GM04504 (cell line): Measurements from ENCODE around the gene SLC16A1.
"Not testable (repeated sequence)": the region's sequence is repeated elsewhere in the genome, so short reads cannot be mapped to it uniquely, and the experiment has no call there.

Source experiments
- DNase-seq: peaks from one replicate; pipeline ENCODE4 v3.0.0-alpha.2; 2012; ENCODE audit warnings: low read depth

SLC16A1 gene

DNA sequence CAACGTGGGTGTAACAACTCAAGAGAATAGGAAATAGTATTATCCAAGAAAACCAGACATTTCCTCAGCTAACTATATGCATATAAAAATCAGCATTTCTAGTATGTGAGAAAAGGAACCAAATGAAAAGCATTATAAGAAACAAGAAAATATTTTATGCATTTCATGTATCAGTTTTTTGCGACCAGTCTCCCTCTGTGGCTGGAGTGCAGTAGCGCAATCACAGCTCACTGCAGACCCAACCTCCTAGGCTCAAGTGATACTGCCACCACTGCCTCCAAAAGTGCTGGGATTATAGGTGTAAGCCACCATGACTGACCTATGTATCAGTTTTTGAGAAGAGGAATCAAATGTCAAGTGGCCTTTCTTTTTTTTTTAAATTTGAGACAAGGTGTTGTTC is 31.0 kb downstream of the SLC16A1 start:
- no peak for DNase-seq

GRCh38 chr1:112923959-112924349 is 32.0 kb downstream of the SLC16A1 start:
- DNase-seq: no peak

GRCh38 chr1:112923234-112923958 is 32.6 kb downstream of the SLC16A1 start:
- no peak for DNase-seq

DNA sequence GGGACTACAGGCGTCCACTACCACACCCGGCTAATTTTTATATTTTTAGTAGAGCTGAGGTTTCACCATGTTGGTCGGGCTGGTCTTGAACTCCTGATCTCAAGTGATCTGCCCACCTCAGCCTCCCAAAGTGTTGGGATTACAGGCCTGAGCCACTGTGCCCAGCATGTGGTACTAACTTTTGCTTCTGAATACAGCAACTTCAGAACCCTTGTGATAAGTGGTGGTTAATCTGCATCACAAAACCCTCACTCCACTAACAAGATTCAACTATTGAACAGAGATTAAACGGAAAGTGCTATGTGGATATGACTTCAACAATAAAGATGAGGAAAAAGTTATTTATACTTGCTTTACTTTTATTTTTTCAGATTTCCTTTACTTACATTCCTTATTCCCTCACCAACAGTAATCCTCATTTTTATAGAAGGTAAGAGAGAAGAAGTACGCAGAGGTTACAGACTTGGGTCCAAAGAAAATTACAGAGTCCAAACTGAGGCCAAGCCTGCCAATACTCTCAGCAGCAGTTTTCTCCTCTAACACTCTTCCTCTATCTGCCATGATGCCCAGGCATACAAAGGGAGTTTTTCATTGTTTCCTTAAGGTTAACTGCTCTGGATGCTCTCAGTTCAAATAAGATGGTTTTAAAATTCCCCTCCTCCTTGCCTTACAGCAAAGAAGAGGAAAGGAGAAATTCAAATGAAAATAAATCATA is 44.3 kb downstream of the SLC16A1 start:
- DNase-seq: no peak

GRCh38 chr1:112909847-112910246 is 46.1 kb downstream of the SLC16A1 start:
- no peak for DNase-seq

GRCh38 chr1:112906150-112906698 is 49.8 kb downstream of the SLC16A1 start:
- no peak for DNase-seq

DNA sequence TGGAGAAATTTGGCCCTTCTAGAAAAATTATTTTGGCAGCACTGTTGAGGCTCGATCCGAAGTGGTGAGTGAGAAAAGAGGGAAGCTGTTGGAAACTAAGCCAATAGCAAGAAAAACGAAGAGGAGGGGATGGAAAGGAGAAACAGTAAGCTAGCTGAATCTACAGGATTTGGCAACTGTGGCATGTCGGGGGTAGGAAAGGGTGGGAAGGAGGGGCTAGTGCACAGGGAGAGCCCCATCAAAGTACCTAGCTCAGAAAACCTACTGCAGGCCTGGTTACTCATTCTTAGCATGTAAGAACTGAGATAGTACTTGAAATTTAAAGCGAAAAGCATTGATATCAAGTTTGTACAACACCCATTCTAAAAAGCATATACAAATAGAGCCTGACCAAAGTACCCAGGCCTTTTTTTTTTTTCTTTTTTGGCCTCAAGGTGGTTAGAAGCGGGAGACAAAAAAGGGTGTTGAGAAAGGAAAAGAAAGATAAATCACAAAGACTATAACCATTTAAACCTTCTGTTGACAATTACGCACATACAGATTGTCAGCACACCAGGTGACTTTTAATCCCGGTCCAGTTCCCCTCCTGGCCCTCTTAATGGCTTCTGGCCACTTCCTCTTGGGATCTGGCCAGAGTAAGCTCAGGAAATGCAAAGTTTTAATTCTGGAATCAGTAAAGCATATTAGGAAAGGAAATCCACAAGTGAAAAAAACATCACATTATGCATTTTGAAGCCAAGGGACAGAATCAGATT is 50.4 kb downstream of the SLC16A1 start:
- DNase-seq: no peak

DNA sequence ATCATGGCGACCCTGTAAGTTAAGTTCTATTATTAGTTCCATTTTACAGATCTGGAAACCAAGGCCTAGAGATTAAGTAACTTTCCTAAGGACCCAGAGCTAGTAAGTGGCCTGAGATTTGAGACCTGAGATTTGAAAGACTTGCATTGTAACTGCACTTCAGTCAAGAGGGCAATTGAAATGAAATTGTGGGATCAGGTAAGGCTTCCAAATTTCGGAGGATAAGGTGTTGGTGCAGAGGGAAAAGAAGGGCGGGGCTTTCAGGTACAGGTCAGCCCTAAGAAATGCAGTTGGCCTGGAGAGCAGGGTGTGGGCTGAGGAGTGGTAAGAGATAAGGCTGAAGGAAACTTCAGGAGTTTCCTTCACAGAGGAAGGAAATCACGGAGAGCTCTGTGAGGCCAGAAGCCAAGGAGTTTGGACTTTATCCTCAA is 51.1 kb downstream of the SLC16A1 start:
- no peak for DNase-seq

GRCh38 chr1:112904071-112904830 is 51.7 kb downstream of the SLC16A1 start:
- DNase-seq: peak; percentile 47

DNA sequence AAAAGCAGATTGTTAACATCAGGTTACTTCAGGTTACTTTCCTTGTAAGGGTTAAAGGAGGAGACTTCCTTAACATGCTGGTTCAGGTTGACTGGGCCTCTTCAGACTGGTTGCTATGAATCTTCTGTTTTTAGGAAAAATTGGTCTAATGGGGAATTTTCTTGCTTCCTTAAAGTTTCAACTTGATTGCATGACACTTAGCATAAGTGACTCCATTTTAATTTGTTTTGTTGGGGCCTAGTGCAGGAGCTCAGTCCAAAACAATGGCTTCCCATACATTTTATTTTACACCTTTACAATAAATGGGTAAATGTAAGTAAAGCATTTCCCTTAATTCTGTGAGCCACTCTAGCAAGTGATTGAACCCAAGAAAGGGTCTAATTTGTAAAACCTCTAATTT is 53.8 kb downstream of the SLC16A1 start:
- no peak for DNase-seq

- DNase-seq: no peak
These were observed 54.6 kb downstream of the SLC16A1 start for GRCh38 chr1:112901387-112901786.

GRCh38 chr1:112896783-112897182 is 59.2 kb downstream of the SLC16A1 start:
- DNase-seq: no peak

- no peak for DNase-seq
These were observed 61.4 kb downstream of the SLC16A1 start for GRCh38 chr1:112894561-112895011.

DNA sequence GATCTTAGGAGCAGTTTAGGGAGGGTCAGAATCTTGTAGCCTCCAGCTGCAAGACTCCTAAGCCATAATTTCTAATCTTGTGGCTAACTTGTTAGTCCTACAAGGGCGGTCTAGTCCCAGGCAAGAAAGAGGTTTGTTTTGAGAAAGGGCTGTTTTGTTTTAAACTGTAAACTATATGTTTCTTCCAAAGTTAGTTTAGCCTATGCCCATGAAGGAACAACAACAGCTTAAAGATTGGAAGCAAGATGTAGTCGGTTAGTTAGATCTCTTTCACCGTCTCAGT is 62.0 kb downstream of the SLC16A1 start:
- no peak for DNase-seq

DNA sequence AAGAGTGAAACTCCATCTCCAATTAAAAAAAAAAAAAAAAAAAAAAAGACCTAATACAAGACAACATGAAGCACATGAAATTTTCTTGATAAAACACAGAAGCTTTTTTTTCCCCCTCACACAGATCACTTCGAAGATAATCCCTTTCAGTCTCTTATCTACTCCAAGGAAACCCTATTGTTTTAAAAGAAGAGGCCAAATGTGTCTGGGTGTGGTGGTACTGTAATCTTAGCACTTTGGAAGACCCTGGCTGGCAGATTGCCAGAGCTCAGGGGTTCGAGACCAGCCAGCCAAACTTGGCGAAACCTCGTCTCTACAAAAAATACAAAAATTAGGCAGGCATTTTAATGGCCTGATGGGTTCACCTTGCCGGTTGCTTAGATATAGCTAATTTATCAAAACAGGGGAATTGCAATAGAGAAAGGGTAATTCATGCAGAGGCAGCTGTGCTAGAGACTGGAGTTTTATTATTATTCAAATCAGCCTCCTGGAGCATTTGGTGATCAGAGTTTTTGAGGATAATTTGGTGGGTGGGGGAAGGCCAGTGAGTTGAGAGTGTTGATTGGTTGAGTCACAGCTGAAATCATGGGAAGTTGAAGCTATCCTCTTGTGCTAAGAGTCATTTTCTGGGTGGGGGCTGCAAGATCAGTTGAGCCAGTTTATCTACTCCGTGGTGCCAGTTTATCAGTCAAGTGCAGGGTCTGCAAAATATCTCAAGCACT is 62.5 kb downstream of the SLC16A1 start:
- DNase-seq: no peak

DNA sequence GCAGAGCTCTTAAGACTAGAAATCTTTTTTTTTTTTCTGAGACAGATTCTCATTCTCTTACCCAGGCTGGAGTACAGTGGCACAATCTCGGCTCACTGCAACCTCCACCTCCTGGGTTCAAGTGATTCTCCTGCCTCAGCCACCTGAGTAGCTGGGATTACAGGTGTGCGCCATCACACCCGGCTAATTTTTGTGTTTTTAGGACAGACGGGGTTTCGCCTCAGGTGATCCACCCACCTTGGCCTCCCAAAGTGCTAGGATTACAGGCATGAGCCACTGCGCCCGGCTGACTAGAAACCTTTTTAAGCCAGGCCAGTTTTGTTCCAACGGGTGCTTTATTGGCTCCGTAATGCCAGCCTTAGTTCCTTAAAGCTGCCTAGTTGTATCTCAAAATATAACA is 66.1 kb downstream of the SLC16A1 start:
- not testable (repeated sequence) for DNase-seq

DNA sequence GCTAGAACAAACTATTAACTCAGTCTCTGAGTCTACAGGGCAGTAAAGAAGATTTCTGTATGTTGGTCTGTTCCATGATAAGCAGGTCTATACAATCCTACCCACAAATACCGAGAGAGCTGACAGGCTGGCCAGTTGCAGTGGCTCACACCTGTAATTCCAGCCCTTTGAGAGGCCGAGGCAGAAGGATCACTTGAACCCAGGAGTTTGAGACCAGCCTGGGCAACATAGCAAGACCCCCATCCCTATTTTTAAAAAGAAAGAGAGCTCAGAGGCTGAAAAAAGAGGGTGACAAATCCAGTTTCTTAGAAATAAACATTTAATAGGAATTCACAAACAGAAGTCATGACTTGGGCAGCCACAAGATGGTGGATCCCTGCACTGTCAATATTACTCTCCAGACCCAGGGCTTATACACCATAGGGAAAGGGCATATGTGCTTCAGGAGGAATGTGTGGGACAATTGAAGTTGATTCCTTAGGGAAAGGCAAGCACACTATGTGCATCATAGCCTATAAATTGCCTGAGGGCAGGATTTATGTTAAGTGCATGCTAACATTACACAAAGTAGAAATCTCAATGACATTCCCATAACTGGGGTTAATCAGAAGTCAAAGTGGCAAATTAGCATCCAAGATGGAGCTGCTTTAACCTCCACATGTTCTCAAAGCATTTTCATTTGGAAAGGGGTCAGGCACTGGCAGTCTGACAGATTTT is 66.8 kb downstream of the SLC16A1 start:
- no peak for DNase-seq

GRCh38 chr1:112888630-112889029 is 67.4 kb downstream of the SLC16A1 start:
- DNase-seq: no peak

DNA sequence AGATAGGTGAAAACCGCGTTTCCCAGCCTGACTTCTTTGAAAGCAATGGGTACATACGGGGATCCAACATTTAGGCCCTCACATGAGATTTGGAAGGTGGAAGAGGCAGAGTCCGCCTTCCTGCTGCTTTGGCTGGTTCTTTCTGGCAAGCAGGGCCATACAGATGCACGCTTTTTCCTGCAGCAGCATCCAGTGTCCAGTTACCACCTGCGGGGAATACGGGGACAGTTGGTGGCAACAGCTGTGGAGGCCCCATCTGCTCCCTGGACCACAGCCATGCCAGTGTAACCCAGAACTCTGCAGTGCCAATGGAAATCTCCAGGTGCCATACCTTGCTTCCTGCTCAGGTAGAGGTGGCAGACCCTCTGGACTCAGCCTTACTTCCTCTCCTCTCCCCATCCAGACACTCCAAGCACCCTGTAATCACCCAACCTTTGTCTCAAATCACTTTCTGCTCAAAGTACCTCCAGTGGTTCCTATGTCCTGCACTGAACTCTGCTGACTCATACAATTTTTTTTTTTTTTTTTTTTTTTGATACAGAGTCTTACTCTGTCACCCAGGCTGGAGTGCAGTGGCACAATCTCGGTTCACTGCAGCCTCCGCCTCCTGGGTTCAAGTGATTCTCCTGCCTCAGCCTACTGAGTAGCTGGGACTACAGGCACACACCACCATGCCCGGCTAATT is 68.3 kb downstream of the SLC16A1 start:
- DNase-seq: no peak

- not testable (repeated sequence) for DNase-seq
These were observed 71.0 kb downstream of the SLC16A1 start for GRCh38 chr1:112884996-112885395.
